CD4-positive, alpha-beta T cell treated with Interferon alpha-2 for 1 hour (primary cell): ENCODE data around the gene SIPA1L3.
"Not testable (repeated sequence)": the region's sequence is repeated elsewhere in the genome, so short reads cannot be mapped to it uniquely, and the experiment has no call there.

Source experiments
- DNase-seq, 2 donors: peaks; one replicate each; pipeline ENCODE4 v3.0.0-alpha.2; 2020 to 2022

Gene SIPA1L3

GRCh38 chr19:38047049-38047438 is 140.0 kb downstream of the SIPA1L3 start:
- DNase-seq = peak in 1 of 2 donors; percentile 24

- DNase-seq = no peak
Measured at GRCh38 chr19:38047641-38048040, 140.6 kb downstream of the SIPA1L3 start.

GRCh38 chr19:38049105-38049649 is 142.2 kb downstream of the SIPA1L3 start:
- DNase-seq = peak; percentile 51 to 77

GRCh38 chr19:38055010-38055409 is 148.0 kb downstream of the SIPA1L3 start:
- no peak for DNase-seq

DNA sequence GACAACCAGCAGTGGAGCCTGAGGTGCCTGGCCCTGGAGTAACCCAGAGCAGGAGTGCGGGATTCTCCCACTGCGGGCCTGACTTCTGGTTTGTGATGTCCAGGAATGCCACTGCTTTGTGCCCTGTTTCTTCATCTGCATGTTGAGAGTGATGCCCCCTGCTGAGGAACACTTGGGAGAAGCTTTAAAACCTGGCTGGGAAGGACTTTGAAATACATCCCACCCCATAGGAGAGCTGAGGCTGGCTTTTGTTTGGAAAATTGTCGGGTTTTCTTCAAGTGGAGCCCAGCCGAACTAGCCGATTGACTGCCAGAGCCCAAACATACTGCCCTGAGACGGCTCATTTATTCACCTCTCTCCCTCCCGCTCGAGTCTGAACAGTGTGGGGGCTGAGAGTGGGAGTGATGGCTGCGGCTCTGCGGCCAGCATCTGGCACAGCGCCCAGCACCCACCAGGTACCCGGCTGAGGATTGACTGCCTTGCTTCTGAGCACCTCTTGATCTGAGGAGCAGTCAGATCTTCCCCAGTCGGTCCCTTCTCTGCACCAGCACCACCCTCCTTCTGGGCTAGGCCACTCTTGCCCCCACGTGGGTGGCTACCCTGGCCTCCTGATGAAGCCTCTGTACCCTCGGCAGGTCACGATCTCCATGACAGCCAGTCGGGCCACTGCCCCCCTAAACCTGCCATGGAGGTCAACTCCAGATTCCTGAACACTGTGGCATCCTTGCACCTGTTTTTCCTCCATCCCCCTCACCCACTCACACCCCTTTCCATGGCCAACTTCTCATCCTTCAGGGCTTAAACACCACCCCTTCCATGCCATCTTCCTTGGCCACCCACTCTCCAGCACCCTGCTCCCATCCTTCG is 148.9 kb downstream of the SIPA1L3 start:
- no peak for DNase-seq

- no peak for DNase-seq
Measured at GRCh38 chr19:38056646-38057045, 149.6 kb downstream of the SIPA1L3 start.

GRCh38 chr19:38057959-38058690 is 151.1 kb downstream of the SIPA1L3 start:
- no peak for DNase-seq

GRCh38 chr19:38059897-38060296 is 152.9 kb downstream of the SIPA1L3 start:
- peak; percentile 13 to 22 for DNase-seq

GRCh38 chr19:38060331-38060730 is 153.3 kb downstream of the SIPA1L3 start:
- no peak for DNase-seq

- no peak for DNase-seq
Measured at GRCh38 chr19:38061294-38061693, 154.3 kb downstream of the SIPA1L3 start.

DNA sequence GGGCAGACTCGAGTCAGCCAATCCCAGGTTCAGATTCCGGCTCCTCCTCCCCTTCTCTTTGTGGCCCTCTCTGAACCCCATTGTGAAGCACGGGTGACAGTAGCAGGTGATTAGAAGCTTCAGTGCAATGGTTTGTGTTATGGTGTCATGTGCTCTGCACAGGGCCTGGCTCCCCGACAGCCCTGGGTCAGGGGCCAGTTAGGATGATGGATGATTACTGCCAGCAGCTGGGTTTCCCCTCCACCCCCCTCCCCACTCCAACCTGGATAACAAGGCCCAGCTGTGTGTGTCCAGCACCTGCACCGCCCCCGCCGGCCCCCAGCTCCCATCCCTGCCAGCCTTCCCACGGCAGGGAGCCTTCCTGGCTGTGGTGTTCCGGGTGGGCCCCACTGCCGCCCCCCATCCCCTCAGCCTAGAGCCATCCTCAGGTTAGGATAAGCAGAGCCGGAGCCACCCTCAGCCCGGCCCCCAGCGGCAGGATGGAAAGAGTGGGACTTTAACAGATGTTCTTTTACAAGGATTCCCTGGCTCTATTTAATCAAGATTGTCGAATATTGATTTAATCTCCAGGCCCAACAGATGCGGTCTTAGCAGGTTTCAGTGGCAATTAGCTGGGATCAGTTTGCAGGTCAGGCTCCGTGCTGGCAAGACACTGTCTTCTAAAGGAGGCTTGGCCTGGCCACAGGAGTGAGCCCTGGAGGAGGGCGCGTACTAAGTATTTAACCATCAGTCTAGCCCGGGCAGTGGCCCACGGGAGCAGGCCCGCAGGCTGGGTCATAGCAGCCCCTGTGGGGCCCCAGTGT is 156.2 kb downstream of the SIPA1L3 start:
- no peak for DNase-seq

DNA sequence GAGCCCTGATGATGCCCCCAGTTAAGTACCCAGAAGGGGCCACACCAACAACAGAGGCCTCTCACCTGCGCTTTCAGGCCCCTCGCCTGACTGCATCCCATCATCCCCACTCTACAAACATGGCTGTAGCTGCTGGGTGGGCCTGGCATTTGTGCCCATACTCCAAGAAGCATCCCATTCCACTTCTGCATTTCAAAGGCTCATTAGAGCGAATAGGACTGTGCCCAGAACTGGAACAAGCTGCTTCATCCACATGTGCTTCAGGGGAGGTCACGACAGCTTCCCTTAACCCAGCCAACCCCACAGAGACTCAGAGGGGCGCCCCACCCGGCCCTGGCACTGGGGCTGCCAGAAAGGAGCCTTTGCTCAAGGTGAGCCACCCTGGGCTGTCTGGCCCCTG is 156.9 kb downstream of the SIPA1L3 start:
- no peak for DNase-seq

DNA sequence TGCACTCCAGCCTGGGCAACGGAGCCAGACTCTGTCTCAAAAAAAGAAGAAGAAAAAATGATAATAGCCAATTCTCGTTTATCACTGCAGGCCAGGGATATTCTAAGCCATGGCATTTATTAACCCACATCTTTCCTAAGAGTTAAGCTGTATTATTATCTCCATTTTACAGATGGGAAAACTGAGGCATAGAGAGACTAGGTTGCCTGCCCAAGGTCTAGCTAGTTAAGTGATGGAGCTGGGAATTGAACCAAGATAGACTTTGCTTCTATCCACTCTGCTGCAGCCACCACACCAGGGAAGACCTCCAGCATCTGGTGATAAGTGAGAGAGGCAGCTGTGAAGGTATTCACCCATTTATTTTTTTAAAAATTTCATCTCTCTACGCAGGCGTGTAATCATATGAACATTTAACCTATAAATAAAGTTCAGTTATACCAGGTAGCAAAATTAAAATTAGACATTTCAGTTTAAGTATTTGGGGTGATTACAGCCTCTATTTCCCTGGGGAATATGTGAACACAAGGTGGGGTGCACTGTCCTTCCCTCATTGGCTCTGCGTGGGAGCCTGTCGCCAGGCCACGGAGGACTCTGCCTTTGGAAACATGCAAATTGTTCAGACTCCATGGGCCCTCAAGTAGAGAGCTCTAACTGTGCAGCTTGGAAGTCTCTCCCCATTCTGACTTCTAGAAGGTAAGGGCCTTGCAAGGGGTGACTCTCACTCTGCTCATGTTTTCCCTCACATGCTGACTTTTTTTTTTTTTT is 157.8 kb downstream of the SIPA1L3 start:
- DNase-seq = no peak

DNA sequence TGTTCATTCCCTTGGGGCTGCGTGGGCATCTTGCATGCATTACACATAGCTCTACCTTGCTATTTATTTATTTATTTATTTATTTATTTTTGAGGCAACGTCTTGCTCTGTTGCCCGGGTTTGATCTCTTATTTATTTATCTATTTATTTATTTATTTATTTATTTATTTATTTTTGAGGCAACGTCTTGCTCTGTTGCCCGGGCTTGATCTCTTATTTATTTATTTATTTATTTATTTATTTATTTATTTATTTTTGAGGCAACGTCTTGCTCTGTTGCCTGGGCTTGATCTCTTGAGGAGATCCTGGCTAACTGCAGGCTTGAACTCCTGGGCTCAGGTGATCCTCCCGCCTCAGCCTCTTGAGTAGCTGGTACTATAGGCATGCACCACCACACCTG is 158.8 kb downstream of the SIPA1L3 start:
- not testable (repeated sequence) for DNase-seq

- DNase-seq = no peak
Measured at GRCh38 chr19:38068826-38069225, 161.8 kb downstream of the SIPA1L3 start.

DNA sequence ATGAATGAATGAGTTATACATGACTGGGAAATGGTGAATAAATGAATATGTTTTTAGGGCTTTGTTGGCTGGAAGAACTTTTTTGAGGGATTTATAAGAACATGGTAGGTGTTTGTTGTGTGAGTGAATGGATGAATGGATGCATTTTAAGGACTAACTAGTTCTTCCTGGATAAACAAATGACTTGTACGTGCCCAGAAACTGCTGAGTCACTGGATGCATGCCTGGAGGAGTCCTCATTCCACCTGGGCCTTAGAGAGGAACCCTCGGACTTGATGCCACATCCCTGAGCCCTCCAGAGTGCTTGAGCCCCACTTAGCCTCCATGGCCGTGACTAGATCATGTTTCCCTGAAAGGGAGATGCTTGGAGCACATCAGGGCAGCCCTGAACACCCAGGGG is 163.6 kb downstream of the SIPA1L3 start:
- DNase-seq = no peak

- DNase-seq = not testable (repeated sequence)
Measured at GRCh38 chr19:38071054-38071453, 164.0 kb downstream of the SIPA1L3 start.

DNA sequence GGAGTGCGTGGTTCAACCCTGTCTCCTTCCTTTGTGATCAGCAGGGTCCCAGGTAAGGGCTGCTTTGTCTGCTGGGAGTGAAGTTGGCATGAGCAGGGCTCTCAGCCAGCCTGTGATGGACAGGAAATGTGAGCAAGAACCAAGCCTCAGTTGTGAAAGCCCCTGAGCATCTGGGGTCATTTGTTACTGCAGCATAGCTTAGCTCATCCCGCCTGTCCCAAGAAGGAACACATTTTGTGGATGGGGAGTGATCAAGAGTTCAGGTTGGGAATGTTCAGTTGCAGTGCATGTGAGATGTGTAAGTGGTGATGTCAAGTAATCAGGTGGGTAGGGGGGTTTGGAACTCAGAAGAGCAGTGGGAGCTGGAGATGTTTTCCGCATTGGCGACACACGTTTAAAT is 164.6 kb downstream of the SIPA1L3 start:
- DNase-seq = no peak

DNA sequence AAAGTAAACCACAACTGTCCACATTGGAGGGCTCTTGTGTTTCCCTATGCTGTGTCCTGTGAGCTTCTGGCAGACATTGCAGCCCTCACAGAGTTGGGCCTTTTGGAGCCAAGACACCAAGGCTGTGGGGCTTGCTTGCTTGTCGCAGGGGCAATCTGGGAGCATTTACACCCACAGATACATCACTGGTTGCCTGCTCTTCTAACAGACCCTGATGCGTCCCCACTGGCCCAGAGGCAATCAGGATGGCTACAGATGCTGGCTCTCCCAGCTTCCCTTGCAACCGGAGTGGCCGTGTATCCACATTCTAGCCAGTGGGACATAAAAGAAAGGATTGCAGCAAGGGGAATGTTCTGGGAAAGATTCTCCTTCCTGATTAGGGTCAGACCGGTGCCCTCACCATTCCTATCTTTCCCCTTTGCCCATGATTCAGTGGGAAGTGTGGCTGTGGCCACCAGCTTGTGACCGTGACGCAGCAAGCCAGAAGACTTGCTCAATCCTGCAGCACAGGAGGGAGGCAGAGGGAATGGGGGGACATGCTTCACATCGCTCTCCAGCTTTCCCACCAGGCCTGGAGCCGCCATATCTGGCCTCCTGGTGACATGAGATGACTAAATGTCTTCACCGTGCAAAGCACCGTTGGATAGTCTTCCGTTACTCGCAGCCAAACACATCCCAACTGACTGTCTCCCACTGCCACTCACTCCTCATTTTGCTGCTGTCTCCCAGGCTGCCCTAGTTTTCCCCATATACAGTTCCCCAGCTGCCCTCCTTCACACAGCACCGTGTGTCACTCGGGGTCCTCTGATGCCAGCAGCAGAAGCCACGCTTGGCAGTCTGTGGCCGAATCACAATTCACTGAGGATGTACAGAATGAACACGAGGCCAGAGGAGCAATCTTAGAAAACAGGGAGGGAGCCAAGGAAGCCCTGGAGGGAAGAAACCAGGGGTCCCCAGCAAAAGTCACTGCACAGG is 166.1 kb downstream of the SIPA1L3 start:
- no peak for DNase-seq

DNA sequence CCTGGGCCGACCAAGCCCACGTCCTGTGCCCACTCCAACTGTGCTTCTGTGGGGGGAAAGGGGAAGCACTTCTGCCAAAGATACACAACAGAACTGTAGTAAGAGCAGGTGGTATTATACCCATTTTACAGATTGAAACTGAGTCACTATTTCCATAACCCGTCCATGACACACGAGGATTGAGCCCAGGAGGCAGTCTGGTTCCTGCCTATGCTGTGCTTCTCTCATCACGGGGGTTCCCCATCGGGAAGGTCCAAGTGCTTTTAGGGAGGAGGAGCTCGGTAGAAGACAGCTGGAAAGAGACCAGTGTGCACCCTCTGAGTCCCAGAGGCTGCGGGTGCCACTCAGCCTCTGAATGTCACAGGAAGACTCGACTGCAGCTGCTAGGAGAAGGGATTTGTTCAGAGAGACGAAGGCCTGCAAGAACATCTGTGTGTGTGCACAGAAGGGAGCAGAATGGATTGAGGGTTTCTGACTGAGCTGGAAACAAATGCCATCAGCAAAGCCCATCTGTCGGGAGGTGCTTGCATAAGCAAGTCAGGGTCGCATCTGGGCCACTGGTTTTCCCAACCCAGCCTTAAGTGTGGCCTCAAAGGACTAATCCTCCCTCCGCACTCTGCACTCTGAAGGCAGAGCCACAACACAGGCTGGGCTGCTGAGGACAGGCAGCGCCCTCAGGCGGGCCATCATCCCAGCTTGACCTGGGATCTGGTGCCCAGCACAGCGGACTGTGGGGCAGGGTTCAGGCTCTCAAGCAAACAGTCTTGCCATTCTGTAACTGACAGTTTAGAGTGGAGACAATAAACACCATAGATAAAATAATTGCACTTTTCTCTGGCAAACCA is 167.1 kb downstream of the SIPA1L3 start:
- DNase-seq = no peak
